ENCODE data around the gene TRIM37.

- TF ChIP-seq, protein P1, sequence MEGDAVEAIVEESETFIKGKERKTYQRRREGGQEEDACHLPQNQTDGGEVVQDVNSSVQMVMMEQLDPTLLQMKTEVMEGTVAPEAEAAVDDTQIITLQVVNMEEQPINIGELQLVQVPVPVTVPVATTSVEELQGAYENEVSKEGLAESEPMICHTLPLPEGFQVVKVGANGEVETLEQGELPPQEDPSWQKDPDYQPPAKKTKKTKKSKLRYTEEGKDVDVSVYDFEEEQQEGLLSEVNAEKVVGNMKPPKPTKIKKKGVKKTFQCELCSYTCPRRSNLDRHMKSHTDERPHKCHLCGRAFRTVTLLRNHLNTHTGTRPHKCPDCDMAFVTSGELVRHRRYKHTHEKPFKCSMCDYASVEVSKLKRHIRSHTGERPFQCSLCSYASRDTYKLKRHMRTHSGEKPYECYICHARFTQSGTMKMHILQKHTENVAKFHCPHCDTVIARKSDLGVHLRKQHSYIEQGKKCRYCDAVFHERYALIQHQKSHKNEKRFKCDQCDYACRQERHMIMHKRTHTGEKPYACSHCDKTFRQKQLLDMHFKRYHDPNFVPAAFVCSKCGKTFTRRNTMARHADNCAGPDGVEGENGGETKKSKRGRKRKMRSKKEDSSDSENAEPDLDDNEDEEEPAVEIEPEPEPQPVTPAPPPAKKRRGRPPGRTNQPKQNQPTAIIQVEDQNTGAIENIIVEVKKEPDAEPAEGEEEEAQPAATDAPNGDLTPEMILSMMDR (IDR thresholded peaks at IDR 0.05), result no peak
- no peak for TF ChIP-seq POLR2A (IDR thresholded peaks at IDR 0.05)
These were observed 137.5 kb downstream of the TRIM37 start for GRCh38 chr17:58969156-58969555.
